ENCODE results near the gene MXRA5.

MXRA5 gene

GRCh38 chrX:3320471-3321046 is 25.9 kb downstream of the MXRA5 start:
- peak; percentile 57 for DNase-seq (ENCODE audit: low read depth)

GRCh38 chrX:3317191-3317718 is 29.2 kb downstream of the MXRA5 start:
- DNase-seq (ENCODE audit: low read depth): no peak

- DNase-seq (ENCODE audit: low read depth): no peak
Measured at GRCh38 chrX:3312109-3312508, 34.3 kb downstream of the MXRA5 start.

- peak; percentile 44 for DNase-seq (ENCODE audit: low read depth)
Measured at GRCh38 chrX:3307881-3308280, 38.6 kb downstream of the MXRA5 start.

- DNase-seq (ENCODE audit: low read depth): peak; percentile 51
Measured at GRCh38 chrX:3299636-3300035, 46.8 kb downstream of the MXRA5 start.

GRCh38 chrX:3295731-3296130 is 50.7 kb downstream of the MXRA5 start:
- DNase-seq (ENCODE audit: low read depth): peak; percentile 26

GRCh38 chrX:3293251-3293650 is 53.2 kb downstream of the MXRA5 start:
- DNase-seq (ENCODE audit: low read depth): peak; percentile 30

GRCh38 chrX:3290561-3290960 is 55.9 kb downstream of the MXRA5 start:
- DNase-seq (ENCODE audit: low read depth): peak; percentile 64

- DNase-seq (ENCODE audit: low read depth): peak; percentile 92
Measured at GRCh38 chrX:3286196-3286945, 60.1 kb downstream of the MXRA5 start.

GRCh38 chrX:3280706-3281105 is 65.7 kb downstream of the MXRA5 start:
- DNase-seq (ENCODE audit: low read depth): peak; percentile 57

GRCh38 chrX:3273668-3274067 is 72.8 kb downstream of the MXRA5 start:
- peak; percentile 52 for DNase-seq (ENCODE audit: low read depth)

- DNase-seq (ENCODE audit: low read depth): peak; percentile 88
Measured at GRCh38 chrX:3271834-3272186, 74.6 kb downstream of the MXRA5 start.

GRCh38 chrX:3271183-3271833 is 75.1 kb downstream of the MXRA5 start:
- DNase-seq (ENCODE audit: low read depth): peak; percentile 29

GRCh38 chrX:3268829-3269228 is 77.6 kb downstream of the MXRA5 start:
- DNase-seq (ENCODE audit: low read depth): peak; percentile 87

GRCh38 chrX:3263681-3264126 is 82.7 kb downstream of the MXRA5 start:
- DNase-seq (ENCODE audit: low read depth): peak; percentile 41

- DNase-seq (ENCODE audit: low read depth): peak; percentile 91
Measured at GRCh38 chrX:3262901-3263300, 83.6 kb downstream of the MXRA5 start.
